DND-41 (cell line): ENCODE data around the gene EPHA1.

Source experiments
- ATAC-seq: fragments of 200-7000 bp; cut with Tn5 transposase; 3 replicates; pipeline ENCODE4 v1.9.1; 2021; ENCODE audit warnings: low read depth; ENCODE audit not compliant: insufficient read depth
- DNase-seq: peaks from one replicate; pipeline ENCODE4 v3.0.0-alpha.2; 2020
- H2AFZ ChIP-seq: 2 replicates; pipeline ENCODE4 v1.6.0; 2012; ENCODE audit warnings: low read depth, low read length
- H3K27ac ChIP-seq: 2 replicates; pipeline ENCODE4 v1.5.1; 2012; ENCODE audit warnings: low read length, inconsistent platforms
- H3K27me3 ChIP-seq: fragments of 200-600 bp; sonication (generic); 2 replicates; pipeline ENCODE4 v1.6.0; 2012; ENCODE audit warnings: low read length, mild to moderate bottlenecking, inconsistent platforms; ENCODE audit not compliant: insufficient read depth, poor library complexity
- H3K36me3 ChIP-seq: 2 replicates; pipeline ENCODE4 v1.5.1; 2012; ENCODE audit warnings: low read length, inconsistent platforms; ENCODE audit not compliant: insufficient read depth
- H3K4me1 ChIP-seq: 2 replicates; pipeline ENCODE4 v1.5.1; 2012; ENCODE audit warnings: mild to moderate bottlenecking, low read length; ENCODE audit not compliant: insufficient read depth
- H3K4me2 ChIP-seq: 2 replicates; pipeline ENCODE4 v1.6.0; 2012; ENCODE audit warnings: mild to moderate bottlenecking, moderate library complexity, low read length, inconsistent platforms; ENCODE audit not compliant: insufficient read depth
- H3K4me3 ChIP-seq, 2 experiments: fragments of 200-600 bp in 1 of 2; shearing (Covaris generic) in 1 of 2; 2 replicates each; pipeline ENCODE4 v1.5.1; 2012 to 2016; ENCODE audit warnings: inconsistent platforms in 2 of 2, low read length in 2 of 2, mild to moderate bottlenecking in 2 of 2, low read depth in 1 of 2, moderate library complexity in 1 of 2
- H3K79me2 ChIP-seq: 2 replicates; pipeline ENCODE4 v1.6.0; 2012; ENCODE audit warnings: low read length, inconsistent platforms; ENCODE audit not compliant: insufficient read depth
- H3K9ac ChIP-seq: 2 replicates; pipeline ENCODE4 v1.6.0; 2012; ENCODE audit warnings: low read depth, mild to moderate bottlenecking, inconsistent platforms, low read length, moderate library complexity
- H3K9me3 ChIP-seq: 2 replicates; pipeline ENCODE4 v1.5.1; 2012; ENCODE audit warnings: low read length, moderate library complexity, mild to moderate bottlenecking, inconsistent platforms; ENCODE audit not compliant: insufficient read depth, severe bottlenecking
- H4K20me1 ChIP-seq: 2 replicates; pipeline ENCODE4 v1.6.0; 2012; ENCODE audit warnings: low read length; ENCODE audit not compliant: insufficient read depth
- CTCF ChIP-seq: IDR thresholded peaks from 2 replicates; pipeline ENCODE4 v1.5.1; 2012; ENCODE audit warnings: borderline replicate concordance, low read length, moderate library complexity, mild to moderate bottlenecking; ENCODE audit not compliant: poor library complexity, severe bottlenecking; ENCODE audit errors: extremely low read depth
- EZH2 ChIP-seq: IDR thresholded peaks from 3 replicates; pipeline ENCODE4 v1.6.1; 2012; ENCODE audit warnings: borderline replicate concordance, low read depth, mild to moderate bottlenecking, moderate library complexity, low read length, inconsistent platforms; ENCODE audit not compliant: severe bottlenecking

The EPHA1 gene

DNA sequence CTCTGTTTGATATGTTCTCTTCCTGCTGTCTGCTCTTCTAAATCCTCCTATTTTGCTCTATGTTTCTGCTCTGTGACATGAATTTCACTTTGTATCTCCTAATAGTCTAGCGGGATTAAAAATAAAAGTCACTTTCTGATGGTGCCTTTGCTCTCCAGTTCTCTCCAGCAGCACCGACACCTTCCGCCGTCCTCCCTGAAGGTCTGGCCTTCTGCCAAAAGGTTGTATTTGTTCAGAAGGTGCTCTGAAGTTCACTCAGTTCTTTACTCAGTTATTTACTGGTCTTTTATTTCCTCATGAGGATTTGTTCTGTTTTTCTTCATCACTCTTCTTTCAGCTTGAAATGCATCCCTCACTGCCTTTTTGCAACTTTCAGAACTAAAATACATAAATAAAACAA is 11.2 kb upstream of the EPHA1 start:
- no peak overlapping the region for H3K27ac ChIP-seq
- no peak for TF ChIP-seq EZH2
- no peak for TF ChIP-seq CTCF
- no peak overlapping the region for H3K9ac ChIP-seq
- no peaks in the 10 kb centered on the region for H4K20me1 ChIP-seq
- H3K4me3 ChIP-seq: no peak overlapping the region
- peaks cover 11% of the 10 kb centered on the region for H3K27me3 ChIP-seq
- H3K4me1 ChIP-seq: no peaks in the 10 kb centered on the region
- no peak overlapping the region for H2AFZ ChIP-seq
- no peak for ATAC-seq
- no peak for DNase-seq
- no peak overlapping the region for H3K4me2 ChIP-seq
- H3K9me3 ChIP-seq: no peaks in the 10 kb centered on the region
- H3K79me2 ChIP-seq: no peaks in the 10 kb centered on the region
- no peaks in the 10 kb centered on the region for H3K36me3 ChIP-seq

DNA sequence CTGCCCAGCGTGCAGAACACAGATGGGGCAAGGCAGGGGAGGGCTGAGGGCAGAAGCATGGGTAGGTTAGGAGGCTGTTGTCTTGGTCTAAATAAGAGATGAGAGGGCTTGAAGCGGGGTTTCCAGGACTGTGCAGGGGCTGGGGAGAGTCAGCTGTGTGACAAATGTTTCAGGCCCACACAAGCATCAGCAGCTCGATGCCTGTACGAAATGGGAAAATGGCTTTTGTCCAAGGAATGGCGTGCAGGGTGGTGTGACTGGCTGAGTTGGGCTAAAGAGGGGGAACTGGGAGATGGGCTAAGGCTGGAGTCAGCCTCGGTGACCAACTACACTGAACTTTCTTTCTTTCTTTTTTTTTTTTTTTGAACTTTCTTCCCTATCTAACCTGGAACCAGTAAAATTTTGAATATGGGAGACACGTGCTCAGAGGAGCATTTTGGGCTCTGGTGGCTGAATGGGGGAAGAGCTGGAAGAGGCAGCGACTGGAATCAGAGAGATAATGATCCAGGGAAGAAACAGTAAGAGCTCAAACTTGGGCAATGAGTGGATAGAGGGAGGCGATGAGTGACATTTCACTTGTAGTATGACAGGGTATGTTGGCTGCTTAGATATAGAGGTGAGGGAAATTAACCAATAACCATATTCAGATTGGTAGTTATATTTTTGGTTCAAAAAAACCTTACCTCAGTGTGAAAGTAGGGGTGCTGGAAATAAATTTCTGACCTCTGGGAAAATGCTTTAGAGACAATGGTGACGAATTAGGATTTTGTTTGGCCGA is 10.2 kb upstream of the EPHA1 start:
- Histone ChIP-seq H4K20me1 (no peaks in the 10 kb centered on the region), H3K79me2 (no peaks in the 10 kb centered on the region), H3K4me3 (no peak overlapping the region), H3K9ac (no peak overlapping the region), H3K27ac (no peak overlapping the region), H2AFZ (no peak overlapping the region), H3K4me1 (no peaks in the 10 kb centered on the region), H3K4me2 (no peak overlapping the region), H3K27me3 (peaks cover 11% of the 10 kb centered on the region), H3K36me3 (no peaks in the 10 kb centered on the region), H3K9me3 (no peaks in the 10 kb centered on the region)
- no peak for TF ChIP-seq EZH2
- TF ChIP-seq CTCF: no peak
- ATAC-seq: no peak
- DNase-seq: no peak

DNA sequence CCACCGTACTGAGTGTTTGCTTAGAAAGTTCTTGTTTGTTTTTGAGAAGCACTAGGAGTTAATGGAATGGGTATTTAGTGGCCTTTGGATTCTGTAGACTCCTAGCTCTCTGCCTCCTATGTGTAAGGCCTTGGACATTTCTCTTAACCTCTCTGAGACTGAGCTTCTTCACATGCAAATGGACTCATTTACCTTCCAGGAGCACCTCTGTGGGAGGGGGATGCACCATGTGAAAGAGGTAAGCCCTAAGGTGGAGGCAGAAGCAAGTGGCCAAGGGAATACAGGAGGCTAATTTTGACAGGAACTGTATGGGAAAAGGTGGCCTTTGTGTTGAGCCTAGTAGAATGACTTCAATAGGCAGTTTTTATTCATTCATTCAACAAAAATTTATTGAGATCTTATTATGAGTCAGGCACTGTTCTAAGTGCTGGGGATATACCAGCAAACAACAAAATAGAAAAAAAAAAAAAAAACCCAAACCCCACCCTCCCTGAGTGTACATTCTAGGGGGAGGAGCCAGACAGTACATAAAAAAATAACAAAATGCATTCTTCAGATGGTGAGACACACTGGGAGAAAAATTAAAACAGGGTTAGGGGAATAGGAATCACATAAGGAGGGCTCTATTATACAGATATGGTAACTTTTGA is 9.2 kb upstream of the EPHA1 start:
- Histone ChIP-seq H3K9me3 (no peaks in the 10 kb centered on the region), H3K4me2 (no peak overlapping the region), H4K20me1 (no peaks in the 10 kb centered on the region), H3K27ac (no peak overlapping the region), H3K4me1 (no peaks in the 10 kb centered on the region), H2AFZ (no peak overlapping the region), H3K9ac (no peak overlapping the region), H3K4me3 (no peak overlapping the region), H3K79me2 (no peaks in the 10 kb centered on the region), H3K36me3 (no peaks in the 10 kb centered on the region), H3K27me3 (peaks cover 11% of the 10 kb centered on the region)
- ATAC-seq (no peak), DNase-seq (no peak)
- TF ChIP-seq EZH2 (no peak), CTCF (no peak)
